Ovary (tissue), 3 donors: ENCODE results near the gene FGFR4.

Experiments
- CTCF ChIP-seq, 3 donors: fragments of 450-650 bp in 2 of 3; fragments of 200-600 bp in 1 of 3; IDR thresholded peaks; one replicate each; pipeline versions ENCODE4 v1.5.1 to v1.8.0; 2016 to 2022; ENCODE audit warnings: antibody characterized with exemption in 3 of 3, mild to moderate bottlenecking in 1 of 3
- EP300 ChIP-seq: sonication (generic); formaldehyde crosslinking; IDR thresholded peaks from one replicate; pipeline ENCODE4 v1.6.1; 2017; ENCODE audit warnings: antibody characterized with exemption
- POLR2A ChIP-seq: fragments of 450-650 bp; IDR thresholded peaks from one replicate; pipeline ENCODE4 v1.6.1; 2017; ENCODE audit warnings: antibody characterized with exemption, mild to moderate bottlenecking, moderate library complexity
- donor health status: DM: no; HTN: no; CAD: no.

GRCh38 chr5:177049285-177049684 is 37.4 kb upstream of the FGFR4 start:
- TF ChIP-seq CTCF (IDR thresholded peaks at IDR 0.05): no peak
- no peak for TF ChIP-seq POLR2A
- no peak for TF ChIP-seq EP300
